Measurements from ENCODE around the gene LYPD4.

- no peak for TF ChIP-seq CTCF (conservative IDR thresholded peaks at IDR 0.05)
- no peak for TF ChIP-seq ZFX (IDR thresholded peaks at IDR 0.05)
Observed at GRCh38 chr19:41845001-41845050, 343 bp upstream of the LYPD4 start, which contains the start of gene DMRTC2.
